HepG2 (cell line): ENCODE data around the gene AQP7. TPM values are rescaled to one million over a fixed set of nuclear protein-coding genes. Genes with fewer than 3 reads are reported as not detected.

Experiments used
- ASH2L ChIP-seq: fragments of 300-600, 200-600 bp; sonication (generic); IDR thresholded peaks from 2 replicates; pipeline ENCODE4 v1.7.0; 2017; ENCODE audit warnings: low read depth, mild to moderate bottlenecking, moderate library complexity, mixed read lengths, low read length; ENCODE audit not compliant: insufficient read length
- CEBPB ChIP-seq: IDR thresholded peaks from 2 replicates; pipeline ENCODE4 v1.6.1; 2011; ENCODE audit warnings: low read depth, low read length, improper control_type of control experiment, borderline replicate concordance
- CEBPG ChIP-seq: IDR thresholded peaks from 2 replicates; pipeline ENCODE4 v1.6.1; 2016
- CENPBD1 ChIP-seq: sonication (generic); formaldehyde crosslinking; IDR thresholded peaks from 2 replicates; pipeline ENCODE4 v1.8.0; 2022; ENCODE audit warnings: missing genetic modification reagents, low read depth, mild to moderate bottlenecking, borderline replicate concordance
- EP300 ChIP-seq, 3 experiments: sonication (generic) in 1 of 3; formaldehyde crosslinking in 1 of 3; IDR thresholded peaks; 2 replicates each; pipeline versions ENCODE4 v1.5.1 to v1.6.1; 2011 to 2020; ENCODE audit warnings: low read depth in 2 of 3, low read length in 2 of 3, borderline replicate concordance in 1 of 3, improper control_type of control experiment in 1 of 3, mild to moderate bottlenecking in 1 of 3, missing genetic modification reagents in 1 of 3, moderate library complexity in 1 of 3
- FOSL1 ChIP-seq: sonication (generic); formaldehyde crosslinking; IDR thresholded peaks from 2 replicates; pipeline ENCODE4 v1.9.0; 2021; ENCODE audit warnings: missing genetic modification reagents, borderline replicate concordance
- FOXA3 ChIP-seq: IDR thresholded peaks from 2 replicates; pipeline ENCODE4 v1.6.1; 2016; ENCODE audit warnings: missing genetic modification reagents, missing compliant biosample characterization
- FOXP4 ChIP-seq: sonication (generic); formaldehyde crosslinking; IDR thresholded peaks from 2 replicates; pipeline ENCODE4 v1.4.0; 2020; ENCODE audit warnings: missing genetic modification reagents
- GATAD2A ChIP-seq: IDR thresholded peaks from 2 replicates; pipeline ENCODE4 v1.6.1; 2016
- HNF1B ChIP-seq: sonication (generic); formaldehyde crosslinking; IDR thresholded peaks from 2 replicates; pipeline ENCODE4 v1.5.1; 2020; ENCODE audit warnings: mild to moderate bottlenecking, moderate library complexity, missing genetic modification reagents
- HNRNPL ChIP-seq: fragments of 200-400 bp; formaldehyde crosslinking; IDR thresholded peaks from 2 replicates; pipeline ENCODE4 v1.6.1; 2017; ENCODE audit warnings: mild to moderate bottlenecking, low read depth, low read length
- ISL2 ChIP-seq: sonication (generic); formaldehyde crosslinking; IDR thresholded peaks from 2 replicates; pipeline ENCODE4 v1.5.0; 2020; ENCODE audit warnings: missing genetic modification reagents
- MED1 ChIP-seq: sonication (generic); formaldehyde crosslinking; IDR thresholded peaks from 2 replicates; pipeline ENCODE4 v1.4.0; 2020; ENCODE audit warnings: missing genetic modification reagents
- MLX ChIP-seq: IDR thresholded peaks from 2 replicates; pipeline ENCODE4 v1.6.1; 2016
- NR2F2 ChIP-seq: IDR thresholded peaks from 2 replicates; pipeline ENCODE4 v1.6.1; 2012; ENCODE audit warnings: low read depth, inconsistent platforms, borderline replicate concordance
- RXRA ChIP-seq: sonication (generic); formaldehyde crosslinking; IDR thresholded peaks from 2 replicates; pipeline ENCODE4 v1.5.1; 2020; ENCODE audit warnings: missing genetic modification reagents
- SP5 ChIP-seq: IDR thresholded peaks from 2 replicates; pipeline ENCODE4 v1.6.1; 2016; ENCODE audit warnings: low read depth, borderline replicate concordance
- UBTF ChIP-seq: sonication (generic); formaldehyde crosslinking; IDR thresholded peaks from 2 replicates; pipeline ENCODE4 v1.4.0; 2020; ENCODE audit warnings: mild to moderate bottlenecking, missing genetic modification reagents
- ZNF501 ChIP-seq: sonication (generic); formaldehyde crosslinking; IDR thresholded peaks from 2 replicates; pipeline ENCODE4 v1.5.1; 2020; ENCODE audit warnings: mild to moderate bottlenecking, moderate library complexity, missing genetic modification reagents
- ZNF788 ChIP-seq: sonication (generic); formaldehyde crosslinking; IDR thresholded peaks from 2 replicates; pipeline ENCODE4 v1.5.0; 2020; ENCODE audit warnings: mild to moderate bottlenecking, missing genetic modification reagents, borderline replicate concordance
- polyA plus RNA-seq, 8 experiments: library from polyadenylated mRNA; depleted of rRNA in 3 of 8; stranded (reverse) in 7 of 8; unstranded in 1 of 8; fragments of >200 nt; fragmentation: Illumina TruSeq in 4 of 8; extraction: Trizol in 4 of 8; gene quantifications; 2 replicates each; pipeline versions ENCODE4 v1.2.1 to v1.2.3, GENCODE V29; 2011 to 2016; ENCODE audit warnings: low read depth in 4 of 8, missing spikeins in 1 of 8, mixed read lengths in 1 of 8; ENCODE audit not compliant: insufficient read depth in 1 of 8
- total RNA-seq, 5 experiments: library from RNA; depleted of rRNA; stranded (reverse); fragments of >200 nt; fragmentation: Illumina TruSeq; extraction: Trizol; gene quantifications; 2 replicates each; pipeline ENCODE4 v1.2.3, GENCODE V29; 2016; ENCODE audit warnings: low read depth in 1 of 5

The AQP7 gene
- total and polyA plus RNA-seq, 2 of the 13 experiments (the other 11 are each of a cell fraction or from before 2014, with no cell fraction given), result 1.9 to 2.1 TPM

- TF ChIP-seq CENPBD1 (CRISPR knock-in tag), result no peak
- peak; percentile 59; the same call in 1 of the 2 replicates for TF ChIP-seq ZNF501
- peak; percentile 65; the same call in 1 of the 2 replicates for TF ChIP-seq NR2F2
- no peak for TF ChIP-seq UBTF (CRISPR knock-in tag)
- peak; percentile 76 for TF ChIP-seq CEBPG (CRISPR knock-in tag)
- TF ChIP-seq ISL2, result no peak
- peak; percentile 82 for TF ChIP-seq GATAD2A (CRISPR knock-in tag)
- 0 out of 2 replicates have a peak, but pooled peaks have one; percentile 36 for TF ChIP-seq SP5 (CRISPR knock-in tag)
- TF ChIP-seq FOXA3 (CRISPR knock-in tag), result peak; percentile 51; the same call in 1 of the 2 replicates
- peak; percentile 39; the same call in 1 of the 2 replicates for TF ChIP-seq FOSL1
- TF ChIP-seq FOXP4 (CRISPR knock-in tag), result peak; percentile 11; the same call in 1 of the 2 replicates
- TF ChIP-seq MLX, result peak; percentile 70; the same call in 1 of the 2 replicates
- peak; percentile 43 for TF ChIP-seq ASH2L
- peak; percentile 18; the same call in 1 of the 2 replicates for TF ChIP-seq RXRA
- TF ChIP-seq CEBPB, result peak; percentile 85
- peak in 1 of 2 experiments; percentile 55; a peak in 2 of 4 replicates for TF ChIP-seq EP300 (IDR thresholded peaks at IDR 0.05; ENCODE audit: low read depth in 2 of 2, low read length in 2 of 2)
- TF ChIP-seq EP300 (CRISPR knock-in tag; IDR thresholded peaks at IDR 0.05; ENCODE audit: borderline replicate concordance), result peak; percentile 36; the same call in 1 of the 2 replicates
- 0 out of 2 replicates have a peak, but pooled peaks have one; percentile 52 for TF ChIP-seq HNRNPL
- peak; percentile 30; the same call in 1 of the 2 replicates for TF ChIP-seq ZNF788 (CRISPR knock-in tag)
- TF ChIP-seq HNF1B, result peak; percentile 61; the same call in 1 of the 2 replicates
- TF ChIP-seq MED1, result peak; percentile 57
These were observed 40.7 kb upstream of the AQP7 start (continued) for GRCh38 chr9:33443047-33443446.
